Activated naive CD8-positive, alpha-beta T cell treated with anti-CD3 and anti-CD28 coated beads, Interleukin-2, amount 10 ng/mL, durations not matched to agents 7 days and 5 days (primary cell): ENCODE data around the gene SIX4. TPM values are rescaled to one million over a fixed set of nuclear protein-coding genes. Genes with fewer than 3 reads are reported as not detected.

Experiments used
- ATAC-seq: fragments of 150-1000 bp; cut with Tn5 transposase; one replicate; pipeline ENCODE4 v1.10.0; 2021; ENCODE audit warnings: low read depth, moderate library complexity
- POLR2A ChIA-PET: fragments of 350-600 bp; sonication (Branson Sonifier 250); formaldehyde crosslinking; loops from one replicate; lab custom pipeline; 2021; ENCODE audit warnings: antibody characterized with exemption; lab: Charles Lee
- DNase-seq: peaks from one replicate; pipeline ENCODE4 v3.0.0; 2021
- H3K27ac Mint-ChIP-seq: one replicate; pipeline ENCODE4 v1.8.0; 2022; ENCODE audit warnings: mild to moderate bottlenecking, mixed read lengths
- H3K27me3 Mint-ChIP-seq: one replicate; pipeline ENCODE4 v1.8.0; 2022; ENCODE audit warnings: mild to moderate bottlenecking, moderate library complexity, mixed read lengths
- H3K36me3 Mint-ChIP-seq: one replicate; pipeline ENCODE4 v1.8.0; 2021; ENCODE audit warnings: mild to moderate bottlenecking, mixed read lengths
- H3K4me1 Mint-ChIP-seq: one replicate; pipeline ENCODE4 v1.8.0; 2021; ENCODE audit warnings: mixed read lengths
- H3K4me3 Mint-ChIP-seq: one replicate; pipeline ENCODE4 v1.8.0; 2022; ENCODE audit warnings: mild to moderate bottlenecking, moderate library complexity, mixed read lengths
- H3K9me3 Mint-ChIP-seq: one replicate; pipeline ENCODE4 v1.8.0; 2021; ENCODE audit warnings: mixed read lengths
- total RNA-seq, 2 experiments: library from RNA; stranded (reverse); gene quantifications; one replicate each; pipeline ENCODE4 v1.2.3, GENCODE V29; 2021

Gene SIX4
- total RNA-seq, 2 experiments from 2014 or later, result 0.17 TPM; not detected in 1

- Mint-ChIP-seq H3K4me3 (no peak overlapping the region), H3K4me1 (no peaks in the 10 kb centered on the region), H3K27ac (no peak overlapping the region), H3K36me3 (no peaks in the 10 kb centered on the region), H3K27me3 (peaks cover 47% of the 10 kb centered on the region), H3K9me3 (no peaks in the 10 kb centered on the region)
- POLR2A ChIA-PET, result no interaction called here
- DNase-seq (no peak), ATAC-seq (no peak)
Observed at GRCh38 chr14:60707858-60708257, 16.3 kb downstream of the SIX4 start.

GRCh38 chr14:60705100-60705499 is 19.1 kb downstream of the SIX4 start:
- Mint-ChIP-seq H3K36me3 (no peaks in the 10 kb centered on the region), H3K9me3 (peaks cover 8% of the 10 kb centered on the region), H3K27ac (no peak overlapping the region), H3K4me3 (no peak overlapping the region), H3K4me1 (no peaks in the 10 kb centered on the region), H3K27me3 (peaks cover 37% of the 10 kb centered on the region)
- DNase-seq (no peak), ATAC-seq (no peak)
- POLR2A ChIA-PET, result no interaction called here

DNA sequence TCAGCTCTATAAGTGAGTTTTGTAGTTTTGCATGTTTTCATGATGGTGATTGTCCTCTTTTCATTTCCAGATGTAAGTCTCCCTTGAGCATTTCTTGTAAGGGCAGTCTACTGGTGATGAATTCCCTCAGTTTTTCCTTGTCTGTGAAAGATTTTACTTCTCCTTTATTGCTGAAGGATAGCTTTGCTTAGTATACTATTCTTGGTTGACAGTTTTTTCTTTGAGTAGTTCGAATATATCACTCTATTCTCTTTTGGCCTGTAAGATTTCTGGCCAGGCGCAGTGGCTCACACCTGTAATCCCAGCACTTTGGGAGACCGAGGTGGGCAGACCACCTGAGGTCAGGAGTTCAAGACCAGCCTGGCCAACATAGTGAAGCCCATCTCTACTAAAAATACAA is 23.6 kb downstream of the SIX4 start:
- no peak overlapping the region for H3K4me3 Mint-ChIP-seq
- DNase-seq, result no peak
- no peak overlapping the region for H3K27ac Mint-ChIP-seq
- peaks cover 10% of the 10 kb centered on the region for H3K9me3 Mint-ChIP-seq
- POLR2A ChIA-PET, result interaction anchor here (0.7 kb wide), 1 partner anchor 244 kb away, joined by 3 read pairs; no protein-coding TSS in a partner anchor
- H3K4me1 Mint-ChIP-seq, result no peaks in the 10 kb centered on the region
- H3K36me3 Mint-ChIP-seq, result no peaks in the 10 kb centered on the region
- no peak for ATAC-seq
- H3K27me3 Mint-ChIP-seq, result peaks cover 29% of the 10 kb centered on the region

DNA sequence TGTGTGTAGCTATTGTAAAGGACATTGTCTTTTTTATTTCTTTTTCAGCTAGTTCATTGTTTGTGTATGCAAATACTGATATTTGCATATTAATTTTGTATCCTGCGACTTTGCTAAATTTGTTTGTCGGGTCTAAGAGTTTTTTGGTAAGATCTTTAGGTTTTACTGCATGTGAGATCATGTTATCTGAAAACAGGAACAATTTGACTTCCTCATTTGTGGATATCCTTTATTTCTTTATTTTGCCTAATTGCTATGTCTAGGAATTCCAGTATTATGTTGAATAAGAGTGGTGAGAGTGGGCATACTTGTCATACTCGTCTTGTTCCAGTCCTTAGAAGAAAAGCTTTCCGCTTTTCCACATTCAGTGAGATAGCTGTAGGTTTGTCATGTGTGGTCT is 28.8 kb downstream of the SIX4 start:
- DNase-seq (no peak), ATAC-seq (no peak)
- Mint-ChIP-seq H3K4me1 (no peaks in the 10 kb centered on the region), H3K4me3 (no peak overlapping the region), H3K9me3 (peaks cover 2% of the 10 kb centered on the region), H3K36me3 (no peaks in the 10 kb centered on the region), H3K27ac (no peak overlapping the region), H3K27me3 (peaks cover 41% of the 10 kb centered on the region)
- POLR2A ChIA-PET, result interaction anchor here (0.5 kb wide), 1 partner anchor 43 kb away, joined by 3 read pairs; no protein-coding TSS in a partner anchor

DNA sequence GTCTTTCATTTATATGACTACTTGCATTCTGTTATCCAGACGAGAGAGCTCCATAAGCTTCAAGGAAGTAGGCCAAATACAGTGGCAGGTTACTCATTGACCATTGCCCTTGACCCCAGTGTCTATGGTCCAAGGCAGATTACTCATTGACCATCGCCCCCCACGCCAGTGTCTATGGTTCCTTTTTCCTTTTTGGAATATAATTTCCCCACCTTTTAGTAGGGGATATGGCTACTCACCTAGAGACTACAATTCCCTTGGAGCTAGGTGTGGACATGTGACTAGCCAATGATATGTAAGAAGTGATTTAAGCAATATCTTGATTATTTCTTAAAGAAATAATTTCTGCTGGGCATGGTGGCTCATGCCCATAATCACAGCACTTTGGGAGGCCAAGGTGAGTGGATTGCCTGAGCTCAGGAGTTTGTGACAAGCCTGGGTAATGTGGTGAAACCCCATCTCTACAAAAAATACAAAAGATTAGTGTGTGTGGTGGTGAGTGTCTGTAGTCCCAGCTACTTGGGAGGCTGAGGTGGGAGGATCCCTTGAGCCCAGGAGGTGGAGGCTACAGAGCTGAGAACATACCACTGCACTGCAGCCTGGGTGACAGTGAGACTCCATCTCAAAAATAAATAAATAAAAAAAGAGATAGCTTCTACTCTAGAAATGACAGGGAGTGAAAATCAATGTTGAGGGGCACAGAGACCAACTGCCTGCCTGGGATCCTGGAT is 32.6 kb downstream of the SIX4 start:
- no peak overlapping the region for H3K27ac Mint-ChIP-seq
- no peak for ATAC-seq
- no peak overlapping the region for H3K4me3 Mint-ChIP-seq
- POLR2A ChIA-PET, result no interaction called here
- H3K36me3 Mint-ChIP-seq, result no peaks in the 10 kb centered on the region
- no peaks in the 10 kb centered on the region for H3K4me1 Mint-ChIP-seq
- H3K9me3 Mint-ChIP-seq, result no peaks in the 10 kb centered on the region
- H3K27me3 Mint-ChIP-seq, result peaks cover 22% of the 10 kb centered on the region
- DNase-seq, result no peak

DNA sequence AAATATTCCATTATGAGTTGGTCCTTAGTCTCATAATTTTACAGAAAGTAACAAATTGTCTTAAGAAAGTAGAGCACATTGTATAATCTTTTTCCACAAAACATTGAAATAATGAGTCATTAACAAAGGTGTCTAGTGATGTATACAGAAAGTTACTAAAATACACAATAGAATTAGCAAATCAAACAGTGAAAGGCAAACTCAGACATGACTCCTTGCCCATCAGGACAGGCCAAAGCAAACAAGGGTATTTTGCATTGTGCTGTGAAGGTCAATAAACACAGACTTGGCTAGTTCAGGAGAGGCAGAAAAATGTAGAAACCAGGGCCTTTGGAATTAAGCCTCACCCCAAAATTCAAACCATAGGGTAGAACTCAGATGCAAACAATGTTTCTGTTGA is 37.3 kb downstream of the SIX4 start:
- Mint-ChIP-seq H3K36me3 (no peaks in the 10 kb centered on the region), H3K27ac (no peak overlapping the region), H3K9me3 (no peaks in the 10 kb centered on the region), H3K4me1 (no peaks in the 10 kb centered on the region), H3K4me3 (no peak overlapping the region), H3K27me3 (peaks cover 7% of the 10 kb centered on the region)
- DNase-seq, result no peak
- POLR2A ChIA-PET, result no interaction called here
- no peak for ATAC-seq

DNA sequence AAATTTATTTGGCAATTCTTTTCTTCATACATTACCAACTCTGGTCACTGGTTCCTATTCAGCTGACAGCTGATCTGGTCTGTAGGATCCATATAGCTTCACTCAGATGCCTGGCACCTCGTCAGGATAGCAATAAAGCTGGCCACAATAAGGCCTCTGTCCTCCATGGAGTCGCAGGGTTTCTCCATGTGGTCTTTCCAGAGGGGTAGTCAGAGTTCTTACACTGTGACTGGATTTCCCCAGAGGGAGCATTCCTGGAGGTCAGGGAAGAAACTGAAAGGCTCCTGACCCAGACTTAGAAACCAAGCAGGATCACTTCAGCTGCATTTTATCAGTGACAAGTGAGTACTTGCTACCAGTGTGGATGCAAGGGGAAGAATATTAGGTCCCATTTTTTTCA is 39.9 kb downstream of the SIX4 start:
- Mint-ChIP-seq H3K27ac (no peak overlapping the region), H3K4me3 (no peak overlapping the region), H3K36me3 (no peaks in the 10 kb centered on the region), H3K9me3 (no peaks in the 10 kb centered on the region), H3K4me1 (no peaks in the 10 kb centered on the region), H3K27me3 (peaks cover 13% of the 10 kb centered on the region)
- ATAC-seq (no peak), DNase-seq (no peak)
- POLR2A ChIA-PET, result no interaction called here

DNA sequence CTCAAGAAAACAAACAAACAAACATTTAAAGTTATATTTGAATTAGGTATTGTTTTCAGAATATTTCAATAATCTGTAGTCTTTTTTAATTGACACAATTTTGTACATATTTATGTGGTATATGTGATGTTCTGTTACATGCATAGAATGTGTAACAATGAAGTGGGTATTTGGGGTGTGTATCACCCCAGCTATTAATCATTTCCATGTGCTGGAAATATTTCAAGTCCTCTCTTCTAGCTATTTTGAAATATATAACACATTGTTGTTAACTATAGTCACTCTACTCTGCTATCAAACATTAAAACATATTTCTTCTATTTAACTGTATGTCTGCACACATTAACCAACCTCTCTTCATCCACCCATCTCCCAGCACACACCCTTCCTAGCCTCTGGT is 42.9 kb downstream of the SIX4 start:
- Mint-ChIP-seq H3K4me1 (no peaks in the 10 kb centered on the region), H3K36me3 (no peaks in the 10 kb centered on the region), H3K9me3 (no peaks in the 10 kb centered on the region), H3K27me3 (peaks cover 13% of the 10 kb centered on the region), H3K4me3 (no peak overlapping the region), H3K27ac (no peak overlapping the region)
- DNase-seq (no peak), ATAC-seq (no peak)
- POLR2A ChIA-PET, result no interaction called here

DNA sequence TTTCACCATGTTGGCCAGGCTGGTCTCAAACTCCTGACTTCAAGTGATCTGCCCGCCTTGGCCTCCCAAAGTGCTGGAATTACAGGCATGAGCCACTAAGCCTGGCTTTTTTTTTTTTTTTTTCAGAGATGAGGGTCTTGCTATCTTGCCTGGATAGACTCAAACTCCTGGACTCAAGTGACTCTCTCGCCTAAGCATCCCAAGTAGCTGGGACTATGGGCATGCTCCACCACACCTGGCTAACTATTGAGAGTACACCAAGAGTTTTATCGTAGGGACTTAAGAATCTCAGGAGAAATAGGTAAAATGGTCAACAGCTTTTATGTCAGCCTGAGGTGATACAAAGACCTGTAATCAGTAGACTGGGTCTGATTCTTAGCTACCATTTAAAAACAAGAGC is 43.6 kb downstream of the SIX4 start:
- DNase-seq, result no peak
- POLR2A ChIA-PET, result no interaction called here
- H3K36me3 Mint-ChIP-seq, result no peaks in the 10 kb centered on the region
- H3K27ac Mint-ChIP-seq, result no peak overlapping the region
- no peaks in the 10 kb centered on the region for H3K9me3 Mint-ChIP-seq
- no peaks in the 10 kb centered on the region for H3K4me1 Mint-ChIP-seq
- ATAC-seq, result no peak
- no peak overlapping the region for H3K4me3 Mint-ChIP-seq
- peaks cover 13% of the 10 kb centered on the region for H3K27me3 Mint-ChIP-seq

GRCh38 chr14:60679566-60680258 is 44.4 kb downstream of the SIX4 start:
- no peak for ATAC-seq
- H3K9me3 Mint-ChIP-seq, result no peaks in the 10 kb centered on the region
- no peak for DNase-seq
- H3K4me1 Mint-ChIP-seq, result no peaks in the 10 kb centered on the region
- POLR2A ChIA-PET, result interaction anchor here (0.7 kb wide), 1 partner anchor 55 kb away, joined by 3 read pairs; no protein-coding TSS in a partner anchor
- H3K27me3 Mint-ChIP-seq, result peaks cover 13% of the 10 kb centered on the region
- no peaks in the 10 kb centered on the region for H3K36me3 Mint-ChIP-seq
- no peak overlapping the region for H3K4me3 Mint-ChIP-seq
- H3K27ac Mint-ChIP-seq, result no peak overlapping the region

- no peak for ATAC-seq
- H3K27me3 Mint-ChIP-seq, result peaks cover 10% of the 10 kb centered on the region
- H3K27ac Mint-ChIP-seq, result no peak overlapping the region
- no peaks in the 10 kb centered on the region for H3K4me1 Mint-ChIP-seq
- POLR2A ChIA-PET, result no interaction called here
- no peaks in the 10 kb centered on the region for H3K36me3 Mint-ChIP-seq
- no peak for DNase-seq
- H3K4me3 Mint-ChIP-seq, result no peak overlapping the region
- no peaks in the 10 kb centered on the region for H3K9me3 Mint-ChIP-seq
Observed at GRCh38 chr14:60677701-60678100, 46.5 kb downstream of the SIX4 start.

DNA sequence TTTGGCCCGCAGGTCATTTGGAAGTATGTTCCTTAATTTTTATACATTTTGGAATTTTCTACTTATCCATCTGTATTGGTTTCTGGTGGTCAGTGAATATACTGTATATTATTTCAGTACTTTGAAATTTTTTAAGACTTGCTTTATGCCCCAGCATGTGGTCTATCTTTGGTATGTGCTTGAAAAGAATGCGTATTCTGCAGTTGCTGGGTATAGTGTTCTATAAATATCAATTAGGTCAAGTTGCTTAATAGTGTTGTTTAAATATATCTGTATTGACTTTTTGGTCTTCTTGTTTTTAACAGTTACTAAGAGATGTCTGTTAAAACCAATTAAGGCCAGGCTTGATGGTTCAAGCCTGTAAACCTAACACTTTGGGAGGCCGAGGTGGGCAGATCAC is 53.2 kb downstream of the SIX4 start:
- Mint-ChIP-seq H3K36me3 (no peaks in the 10 kb centered on the region), H3K27me3 (peaks cover 23% of the 10 kb centered on the region), H3K4me3 (no peak overlapping the region), H3K9me3 (no peaks in the 10 kb centered on the region), H3K4me1 (no peaks in the 10 kb centered on the region), H3K27ac (no peak overlapping the region)
- POLR2A ChIA-PET, result no interaction called here
- DNase-seq (no peak), ATAC-seq (no peak)

DNA sequence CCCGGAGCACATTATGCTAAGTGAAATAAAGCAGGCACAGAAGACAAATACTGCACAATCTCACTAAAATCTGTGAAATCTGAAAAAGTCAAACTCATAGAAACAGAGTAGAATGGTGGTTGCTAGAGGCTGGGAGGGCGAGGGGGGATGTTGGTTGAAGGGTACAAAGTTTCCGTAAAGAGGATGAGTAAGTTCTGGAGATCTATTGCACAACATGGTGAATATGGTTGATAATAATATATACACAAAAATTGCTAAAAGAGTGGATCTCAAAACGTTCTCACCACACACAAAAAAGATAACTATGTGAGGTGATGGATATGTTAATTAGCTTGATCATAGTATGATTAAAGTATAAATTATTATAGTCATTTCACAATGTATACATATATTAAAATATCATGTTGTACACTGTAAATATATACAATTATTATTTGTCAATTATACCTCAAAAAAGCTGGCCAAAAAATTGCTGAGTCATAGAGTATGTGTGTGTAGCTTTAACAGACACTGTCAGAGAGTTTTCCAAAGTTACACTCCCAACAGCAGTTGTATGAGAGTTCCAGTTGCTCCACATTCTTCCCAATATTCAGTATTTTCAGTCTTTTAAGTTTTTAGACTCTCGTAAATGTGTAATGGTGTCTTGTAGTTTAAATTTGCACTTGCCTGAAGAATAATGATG is 55.6 kb downstream of the SIX4 start:
- H3K4me3 Mint-ChIP-seq, result no peak overlapping the region
- ATAC-seq (no peak), DNase-seq (no peak)
- peaks cover 32% of the 10 kb centered on the region for H3K27me3 Mint-ChIP-seq
- POLR2A ChIA-PET, result no interaction called here
- no peak overlapping the region for H3K27ac Mint-ChIP-seq
- no peaks in the 10 kb centered on the region for H3K9me3 Mint-ChIP-seq
- no peaks in the 10 kb centered on the region for H3K4me1 Mint-ChIP-seq
- no peaks in the 10 kb centered on the region for H3K36me3 Mint-ChIP-seq

DNA sequence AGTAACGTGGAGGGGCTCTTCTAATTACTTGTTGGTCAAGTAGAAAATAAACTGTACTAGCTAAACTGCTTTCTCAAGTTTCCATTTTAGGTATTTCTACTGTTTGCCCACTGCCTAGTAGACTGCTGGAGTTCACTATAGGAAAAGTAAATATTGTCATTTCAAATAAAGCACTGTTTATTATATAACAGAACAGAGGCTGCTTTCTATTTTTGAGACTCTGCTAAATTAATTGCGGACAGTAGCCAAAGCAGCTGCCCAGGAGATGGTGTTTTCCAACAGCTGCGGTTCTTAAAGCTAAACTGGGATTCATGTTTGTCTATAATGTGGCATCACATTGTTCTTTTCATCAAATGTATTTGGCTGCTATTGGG is 59.0 kb downstream of the SIX4 start:
- POLR2A ChIA-PET, result no interaction called here
- DNase-seq (no peak), ATAC-seq (no peak)
- Mint-ChIP-seq H3K4me3 (no peak overlapping the region), H3K27me3 (peaks cover 60% of the 10 kb centered on the region), H3K4me1 (no peaks in the 10 kb centered on the region), H3K9me3 (no peaks in the 10 kb centered on the region), H3K27ac (no peak overlapping the region), H3K36me3 (no peaks in the 10 kb centered on the region)
